WTC11 (cell line): ENCODE results near the gene EDN3. TPM values are rescaled to one million over a fixed set of nuclear protein-coding genes. Genes with fewer than 3 reads are reported as not detected.

Experiments used
- CTCF ChIP-seq: fragments of 200-600 bp; IDR thresholded peaks from 2 replicates; pipeline ENCODE4 v1.8.0; 2022; ENCODE audit warnings: antibody characterized with exemption
- GRHL2 ChIP-seq: fragments of 250-450 bp; sonication (Bioruptor Pico); IDR thresholded peaks from 2 replicates; pipeline ENCODE4 v1.8.0; 2022; ENCODE audit warnings: mild to moderate bottlenecking, moderate library complexity; ENCODE audit not compliant: insufficient replicate concordance, severe bottlenecking
- MXD4 ChIP-seq: fragments of 250-450 bp; sonication (Bioruptor Pico); IDR thresholded peaks from 2 replicates; pipeline ENCODE4 v1.8.0; 2021; ENCODE audit warnings: mild to moderate bottlenecking, moderate library complexity, borderline replicate concordance
- NFE2L1 ChIP-seq: sonication (generic); formaldehyde crosslinking; IDR thresholded peaks from 2 replicates; pipeline ENCODE4 v1.8.1; 2023; ENCODE audit warnings: missing genetic modification reagents
- RELA ChIP-seq: sonication (generic); formaldehyde crosslinking; IDR thresholded peaks from 2 replicates; pipeline ENCODE4 v1.8.1; 2022; ENCODE audit warnings: missing genetic modification reagents, mild to moderate bottlenecking, borderline replicate concordance
- SOX15 ChIP-seq: fragments of 250-450 bp; sonication (Bioruptor Pico); IDR thresholded peaks from 2 replicates; pipeline ENCODE4 v1.9.0; 2021; ENCODE audit warnings: mild to moderate bottlenecking
- USF2 ChIP-seq: sonication (generic); formaldehyde crosslinking; IDR thresholded peaks from 2 replicates; pipeline ENCODE4 v1.8.1; 2023; ENCODE audit warnings: mild to moderate bottlenecking, missing genetic modification reagents, moderate library complexity
- ZNF317 ChIP-seq: sonication (generic); formaldehyde crosslinking; IDR thresholded peaks from 2 replicates; pipeline ENCODE4 v1.8.1; 2023; ENCODE audit warnings: low read depth, mild to moderate bottlenecking, moderate library complexity, missing genetic modification reagents, borderline replicate concordance
- total RNA-seq: library from RNA; stranded (reverse); gene quantifications from 3 replicates; pipeline ENCODE4 v1.2.3, GENCODE V29; 2021
- TF ChIP-seq, protein P1 (sequence below): fragments of 250-450 bp; sonication (Bioruptor Pico); IDR thresholded peaks from 2 replicates; pipeline ENCODE4 v1.9.0; 2021; ENCODE audit warnings: mild to moderate bottlenecking, borderline replicate concordance
- TF ChIP-seq, protein P2 (sequence below): fragments of 250-450 bp; sonication (Bioruptor Pico); IDR thresholded peaks from 2 replicates; pipeline ENCODE4 v1.9.0; 2021; ENCODE audit warnings: mild to moderate bottlenecking
- TF ChIP-seq, protein P3 (sequence below): sonication (generic); formaldehyde crosslinking; IDR thresholded peaks from 2 replicates; pipeline ENCODE4 v1.8.1; 2023; ENCODE audit warnings: mild to moderate bottlenecking, missing genetic modification reagents, moderate library complexity
- TF ChIP-seq, protein P4 (sequence below): sonication (generic); formaldehyde crosslinking; IDR thresholded peaks from 2 replicates; pipeline ENCODE4 v1.8.0; 2022; ENCODE audit warnings: mild to moderate bottlenecking, missing genetic modification reagents
- TF ChIP-seq, protein P5 (sequence below): sonication (generic); formaldehyde crosslinking; IDR thresholded peaks from 2 replicates; pipeline ENCODE4 v1.8.1; 2022; ENCODE audit warnings: mild to moderate bottlenecking, missing genetic modification reagents, moderate library complexity, borderline replicate concordance

EDN3 gene
- total RNA-seq, 1 experiment from 2014 or later = 0.13 TPM

DNA sequence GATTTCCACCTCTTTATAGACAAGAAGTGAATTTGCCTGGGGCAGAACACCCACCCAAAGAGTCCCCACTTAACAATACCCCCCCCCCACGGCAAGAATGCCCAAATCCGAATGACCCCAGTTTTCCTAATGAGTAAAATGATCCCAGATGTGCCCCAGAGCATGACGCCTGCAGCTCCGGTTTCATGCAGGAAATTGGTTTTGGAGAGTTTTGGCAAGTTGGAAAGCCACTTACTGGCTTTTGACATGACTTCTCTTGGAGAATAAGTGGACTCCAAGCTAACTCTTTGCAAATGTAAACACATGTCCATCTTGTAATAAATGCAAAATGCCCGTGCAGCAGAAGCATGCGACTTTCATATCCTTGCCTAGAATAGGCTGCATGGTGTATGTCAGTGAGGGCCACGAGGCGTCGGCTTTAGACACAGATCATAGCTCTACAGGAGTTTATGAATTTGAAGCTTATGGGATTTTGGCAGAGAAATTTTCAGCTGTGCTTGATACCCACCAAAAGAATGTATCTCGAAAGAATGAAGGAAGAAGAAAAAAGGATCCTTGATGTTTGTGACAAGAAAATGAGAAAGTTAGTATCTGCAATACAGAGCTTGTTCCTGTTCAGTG is 24.2 kb downstream of the EDN3 start (continued):
- TF ChIP-seq, protein P1, sequence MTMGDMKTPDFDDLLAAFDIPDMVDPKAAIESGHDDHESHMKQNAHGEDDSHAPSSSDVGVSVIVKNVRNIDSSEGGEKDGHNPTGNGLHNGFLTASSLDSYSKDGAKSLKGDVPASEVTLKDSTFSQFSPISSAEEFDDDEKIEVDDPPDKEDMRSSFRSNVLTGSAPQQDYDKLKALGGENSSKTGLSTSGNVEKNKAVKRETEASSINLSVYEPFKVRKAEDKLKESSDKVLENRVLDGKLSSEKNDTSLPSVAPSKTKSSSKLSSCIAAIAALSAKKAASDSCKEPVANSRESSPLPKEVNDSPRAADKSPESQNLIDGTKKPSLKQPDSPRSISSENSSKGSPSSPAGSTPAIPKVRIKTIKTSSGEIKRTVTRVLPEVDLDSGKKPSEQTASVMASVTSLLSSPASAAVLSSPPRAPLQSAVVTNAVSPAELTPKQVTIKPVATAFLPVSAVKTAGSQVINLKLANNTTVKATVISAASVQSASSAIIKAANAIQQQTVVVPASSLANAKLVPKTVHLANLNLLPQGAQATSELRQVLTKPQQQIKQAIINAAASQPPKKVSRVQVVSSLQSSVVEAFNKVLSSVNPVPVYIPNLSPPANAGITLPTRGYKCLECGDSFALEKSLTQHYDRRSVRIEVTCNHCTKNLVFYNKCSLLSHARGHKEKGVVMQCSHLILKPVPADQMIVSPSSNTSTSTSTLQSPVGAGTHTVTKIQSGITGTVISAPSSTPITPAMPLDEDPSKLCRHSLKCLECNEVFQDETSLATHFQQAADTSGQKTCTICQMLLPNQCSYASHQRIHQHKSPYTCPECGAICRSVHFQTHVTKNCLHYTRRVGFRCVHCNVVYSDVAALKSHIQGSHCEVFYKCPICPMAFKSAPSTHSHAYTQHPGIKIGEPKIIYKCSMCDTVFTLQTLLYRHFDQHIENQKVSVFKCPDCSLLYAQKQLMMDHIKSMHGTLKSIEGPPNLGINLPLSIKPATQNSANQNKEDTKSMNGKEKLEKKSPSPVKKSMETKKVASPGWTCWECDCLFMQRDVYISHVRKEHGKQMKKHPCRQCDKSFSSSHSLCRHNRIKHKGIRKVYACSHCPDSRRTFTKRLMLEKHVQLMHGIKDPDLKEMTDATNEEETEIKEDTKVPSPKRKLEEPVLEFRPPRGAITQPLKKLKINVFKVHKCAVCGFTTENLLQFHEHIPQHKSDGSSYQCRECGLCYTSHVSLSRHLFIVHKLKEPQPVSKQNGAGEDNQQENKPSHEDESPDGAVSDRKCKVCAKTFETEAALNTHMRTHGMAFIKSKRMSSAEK = no peak
- TF ChIP-seq CTCF (no peak), NFE2L1 (CRISPR knock-in tag) (no peak), GRHL2 (CRISPR knock-in tag) (no peak), RELA (CRISPR knock-in tag) (no peak), MXD4 (CRISPR knock-in tag) (no peak), ZNF317 (CRISPR knock-in tag) (no peak), USF2 (CRISPR knock-in tag) (no peak), SOX15 (CRISPR knock-in tag) (no peak)
- TF ChIP-seq, protein P2, sequence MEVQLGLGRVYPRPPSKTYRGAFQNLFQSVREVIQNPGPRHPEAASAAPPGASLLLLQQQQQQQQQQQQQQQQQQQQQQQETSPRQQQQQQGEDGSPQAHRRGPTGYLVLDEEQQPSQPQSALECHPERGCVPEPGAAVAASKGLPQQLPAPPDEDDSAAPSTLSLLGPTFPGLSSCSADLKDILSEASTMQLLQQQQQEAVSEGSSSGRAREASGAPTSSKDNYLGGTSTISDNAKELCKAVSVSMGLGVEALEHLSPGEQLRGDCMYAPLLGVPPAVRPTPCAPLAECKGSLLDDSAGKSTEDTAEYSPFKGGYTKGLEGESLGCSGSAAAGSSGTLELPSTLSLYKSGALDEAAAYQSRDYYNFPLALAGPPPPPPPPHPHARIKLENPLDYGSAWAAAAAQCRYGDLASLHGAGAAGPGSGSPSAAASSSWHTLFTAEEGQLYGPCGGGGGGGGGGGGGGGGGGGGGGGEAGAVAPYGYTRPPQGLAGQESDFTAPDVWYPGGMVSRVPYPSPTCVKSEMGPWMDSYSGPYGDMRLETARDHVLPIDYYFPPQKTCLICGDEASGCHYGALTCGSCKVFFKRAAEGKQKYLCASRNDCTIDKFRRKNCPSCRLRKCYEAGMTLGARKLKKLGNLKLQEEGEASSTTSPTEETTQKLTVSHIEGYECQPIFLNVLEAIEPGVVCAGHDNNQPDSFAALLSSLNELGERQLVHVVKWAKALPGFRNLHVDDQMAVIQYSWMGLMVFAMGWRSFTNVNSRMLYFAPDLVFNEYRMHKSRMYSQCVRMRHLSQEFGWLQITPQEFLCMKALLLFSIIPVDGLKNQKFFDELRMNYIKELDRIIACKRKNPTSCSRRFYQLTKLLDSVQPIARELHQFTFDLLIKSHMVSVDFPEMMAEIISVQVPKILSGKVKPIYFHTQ (CRISPR knock-in tag) = no peak
- TF ChIP-seq, protein P3, sequence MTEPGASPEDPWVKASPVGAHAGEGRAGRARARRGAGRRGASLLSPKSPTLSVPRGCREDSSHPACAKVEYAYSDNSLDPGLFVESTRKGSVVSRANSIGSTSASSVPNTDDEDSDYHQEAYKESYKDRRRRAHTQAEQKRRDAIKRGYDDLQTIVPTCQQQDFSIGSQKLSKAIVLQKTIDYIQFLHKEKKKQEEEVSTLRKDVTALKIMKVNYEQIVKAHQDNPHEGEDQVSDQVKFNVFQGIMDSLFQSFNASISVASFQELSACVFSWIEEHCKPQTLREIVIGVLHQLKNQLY (CRISPR knock-in tag) = no peak
- TF ChIP-seq, protein P4, sequence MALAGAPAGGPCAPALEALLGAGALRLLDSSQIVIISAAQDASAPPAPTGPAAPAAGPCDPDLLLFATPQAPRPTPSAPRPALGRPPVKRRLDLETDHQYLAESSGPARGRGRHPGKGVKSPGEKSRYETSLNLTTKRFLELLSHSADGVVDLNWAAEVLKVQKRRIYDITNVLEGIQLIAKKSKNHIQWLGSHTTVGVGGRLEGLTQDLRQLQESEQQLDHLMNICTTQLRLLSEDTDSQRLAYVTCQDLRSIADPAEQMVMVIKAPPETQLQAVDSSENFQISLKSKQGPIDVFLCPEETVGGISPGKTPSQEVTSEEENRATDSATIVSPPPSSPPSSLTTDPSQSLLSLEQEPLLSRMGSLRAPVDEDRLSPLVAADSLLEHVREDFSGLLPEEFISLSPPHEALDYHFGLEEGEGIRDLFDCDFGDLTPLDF = no peak
- TF ChIP-seq, protein P5, sequence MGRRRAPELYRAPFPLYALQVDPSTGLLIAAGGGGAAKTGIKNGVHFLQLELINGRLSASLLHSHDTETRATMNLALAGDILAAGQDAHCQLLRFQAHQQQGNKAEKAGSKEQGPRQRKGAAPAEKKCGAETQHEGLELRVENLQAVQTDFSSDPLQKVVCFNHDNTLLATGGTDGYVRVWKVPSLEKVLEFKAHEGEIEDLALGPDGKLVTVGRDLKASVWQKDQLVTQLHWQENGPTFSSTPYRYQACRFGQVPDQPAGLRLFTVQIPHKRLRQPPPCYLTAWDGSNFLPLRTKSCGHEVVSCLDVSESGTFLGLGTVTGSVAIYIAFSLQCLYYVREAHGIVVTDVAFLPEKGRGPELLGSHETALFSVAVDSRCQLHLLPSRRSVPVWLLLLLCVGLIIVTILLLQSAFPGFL = no peak
